NCI-H1930 (cell line): ENCODE data around the gene SHROOM2.
"Not testable (repeated sequence)": the region's sequence is repeated elsewhere in the genome, so short reads cannot be mapped to it uniquely, and the experiment has no call there.

ENCODE experiments used
- DNase-seq, 2 experiments: peaks; one replicate each; lab custom pipeline; 2025; lab: John Stamatoyannopoulos, UW

The SHROOM2 gene, protein sequence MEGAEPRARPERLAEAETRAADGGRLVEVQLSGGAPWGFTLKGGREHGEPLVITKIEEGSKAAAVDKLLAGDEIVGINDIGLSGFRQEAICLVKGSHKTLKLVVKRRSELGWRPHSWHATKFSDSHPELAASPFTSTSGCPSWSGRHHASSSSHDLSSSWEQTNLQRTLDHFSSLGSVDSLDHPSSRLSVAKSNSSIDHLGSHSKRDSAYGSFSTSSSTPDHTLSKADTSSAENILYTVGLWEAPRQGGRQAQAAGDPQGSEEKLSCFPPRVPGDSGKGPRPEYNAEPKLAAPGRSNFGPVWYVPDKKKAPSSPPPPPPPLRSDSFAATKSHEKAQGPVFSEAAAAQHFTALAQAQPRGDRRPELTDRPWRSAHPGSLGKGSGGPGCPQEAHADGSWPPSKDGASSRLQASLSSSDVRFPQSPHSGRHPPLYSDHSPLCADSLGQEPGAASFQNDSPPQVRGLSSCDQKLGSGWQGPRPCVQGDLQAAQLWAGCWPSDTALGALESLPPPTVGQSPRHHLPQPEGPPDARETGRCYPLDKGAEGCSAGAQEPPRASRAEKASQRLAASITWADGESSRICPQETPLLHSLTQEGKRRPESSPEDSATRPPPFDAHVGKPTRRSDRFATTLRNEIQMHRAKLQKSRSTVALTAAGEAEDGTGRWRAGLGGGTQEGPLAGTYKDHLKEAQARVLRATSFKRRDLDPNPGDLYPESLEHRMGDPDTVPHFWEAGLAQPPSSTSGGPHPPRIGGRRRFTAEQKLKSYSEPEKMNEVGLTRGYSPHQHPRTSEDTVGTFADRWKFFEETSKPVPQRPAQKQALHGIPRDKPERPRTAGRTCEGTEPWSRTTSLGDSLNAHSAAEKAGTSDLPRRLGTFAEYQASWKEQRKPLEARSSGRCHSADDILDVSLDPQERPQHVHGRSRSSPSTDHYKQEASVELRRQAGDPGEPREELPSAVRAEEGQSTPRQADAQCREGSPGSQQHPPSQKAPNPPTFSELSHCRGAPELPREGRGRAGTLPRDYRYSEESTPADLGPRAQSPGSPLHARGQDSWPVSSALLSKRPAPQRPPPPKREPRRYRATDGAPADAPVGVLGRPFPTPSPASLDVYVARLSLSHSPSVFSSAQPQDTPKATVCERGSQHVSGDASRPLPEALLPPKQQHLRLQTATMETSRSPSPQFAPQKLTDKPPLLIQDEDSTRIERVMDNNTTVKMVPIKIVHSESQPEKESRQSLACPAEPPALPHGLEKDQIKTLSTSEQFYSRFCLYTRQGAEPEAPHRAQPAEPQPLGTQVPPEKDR (N-terminal part only)

DNA sequence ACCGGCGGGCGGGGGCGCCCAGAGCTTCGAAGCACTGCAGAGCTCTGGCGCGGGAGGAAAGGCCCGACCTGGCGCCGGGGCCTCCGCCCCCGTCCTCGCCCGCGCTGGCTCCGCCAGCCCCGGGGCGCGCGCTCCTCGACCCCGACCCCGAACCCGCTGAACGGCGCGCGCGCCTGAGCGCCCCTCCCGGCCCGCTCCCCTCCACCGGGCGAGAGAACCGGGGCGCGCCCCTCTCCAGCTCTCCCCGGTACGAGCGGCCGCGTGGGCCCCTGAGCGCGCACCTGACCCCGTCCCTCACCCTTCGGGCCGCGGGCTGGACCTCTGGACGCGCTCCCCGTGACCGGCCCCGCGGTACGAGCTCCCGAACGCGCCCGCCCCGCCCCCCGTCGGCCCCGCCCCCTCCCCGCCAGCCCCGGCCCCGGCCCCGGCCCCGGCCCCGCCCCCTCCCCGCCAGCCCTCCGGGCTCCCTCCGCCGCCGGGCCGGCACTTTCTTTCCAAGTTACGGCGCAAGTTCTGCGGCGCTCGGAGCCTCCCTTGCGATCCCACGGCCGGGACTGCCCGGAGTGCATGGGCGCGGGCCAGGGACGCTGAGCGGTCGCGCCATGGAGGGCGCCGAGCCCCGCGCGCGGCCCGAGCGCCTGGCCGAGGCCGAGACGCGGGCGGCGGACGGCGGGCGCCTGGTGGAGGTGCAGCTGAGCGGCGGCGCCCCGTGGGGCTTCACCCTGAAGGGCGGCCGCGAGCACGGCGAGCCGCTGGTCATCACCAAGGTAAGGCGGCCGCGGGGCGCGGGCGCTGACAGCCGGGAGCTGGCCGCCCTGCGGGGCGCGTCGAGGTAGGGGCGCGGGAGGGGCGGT, at the start of gene SHROOM2:
TSS of gene SHROOM2 (plus strand) at position 486 of the 854 bp plus-strand sequence. CDS start at position 603, 117 bp downstream.
- DNase-seq = no peak

DNA sequence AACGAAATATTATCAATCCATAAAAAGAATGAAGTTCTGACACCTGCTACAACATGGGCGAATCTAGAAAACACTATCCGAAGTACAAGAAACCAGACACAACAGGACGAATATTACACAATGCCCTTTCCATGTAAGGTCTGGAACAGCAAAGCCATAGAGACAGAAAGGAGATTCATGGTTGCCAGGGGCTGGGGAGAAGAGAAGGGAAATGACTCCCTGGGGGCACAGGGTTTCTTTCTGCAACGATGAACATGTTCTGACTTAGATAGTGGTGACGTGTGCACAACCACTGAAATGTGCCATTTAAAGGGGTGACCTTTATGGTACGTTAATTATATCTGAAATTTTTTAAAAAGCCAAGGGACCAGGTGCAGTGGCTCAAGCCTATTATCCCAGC, 48.9 kb upstream of the SHROOM2 start:
- DNase-seq = no peak

DNA sequence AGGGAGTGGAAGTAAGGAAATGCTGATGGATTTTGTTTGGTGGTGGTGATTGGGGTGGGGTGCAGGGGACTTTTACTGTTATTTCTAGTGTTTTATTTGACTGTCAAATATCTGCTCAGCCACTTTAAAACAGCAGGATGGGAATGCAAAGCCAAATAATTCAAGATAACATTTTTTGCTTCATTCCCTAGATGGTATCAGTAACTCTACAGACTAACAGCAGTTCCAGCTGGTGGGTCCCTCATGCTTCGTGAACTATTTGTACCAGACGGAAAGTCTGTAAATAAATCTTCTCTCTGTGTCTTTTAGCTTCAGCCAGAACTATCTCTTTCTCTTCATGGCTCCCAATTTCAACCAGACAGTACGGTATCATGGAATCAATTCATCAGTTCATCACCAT, 48.1 kb upstream of the SHROOM2 start:
- DNase-seq = no peak

DNA sequence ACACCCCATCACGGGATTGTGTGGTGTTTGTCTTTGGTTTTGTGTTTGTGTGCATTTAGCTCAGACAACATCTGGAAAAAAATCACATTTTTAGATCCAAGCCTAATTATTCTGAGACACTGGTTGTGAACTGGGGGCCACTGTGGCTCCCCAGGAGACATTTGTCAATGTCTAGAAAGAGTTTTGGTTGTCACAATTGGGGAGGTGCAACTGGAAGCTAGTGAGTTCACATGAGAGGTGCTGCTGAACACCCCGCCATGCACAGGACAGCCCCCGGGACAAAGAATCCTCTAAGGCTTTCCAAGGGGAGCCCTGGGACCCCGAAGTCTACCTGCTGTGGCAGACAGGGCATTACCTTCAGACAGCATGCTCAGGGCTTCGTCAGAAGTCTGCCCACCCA, 47.1 kb upstream of the SHROOM2 start:
- DNase-seq = no peak

DNA sequence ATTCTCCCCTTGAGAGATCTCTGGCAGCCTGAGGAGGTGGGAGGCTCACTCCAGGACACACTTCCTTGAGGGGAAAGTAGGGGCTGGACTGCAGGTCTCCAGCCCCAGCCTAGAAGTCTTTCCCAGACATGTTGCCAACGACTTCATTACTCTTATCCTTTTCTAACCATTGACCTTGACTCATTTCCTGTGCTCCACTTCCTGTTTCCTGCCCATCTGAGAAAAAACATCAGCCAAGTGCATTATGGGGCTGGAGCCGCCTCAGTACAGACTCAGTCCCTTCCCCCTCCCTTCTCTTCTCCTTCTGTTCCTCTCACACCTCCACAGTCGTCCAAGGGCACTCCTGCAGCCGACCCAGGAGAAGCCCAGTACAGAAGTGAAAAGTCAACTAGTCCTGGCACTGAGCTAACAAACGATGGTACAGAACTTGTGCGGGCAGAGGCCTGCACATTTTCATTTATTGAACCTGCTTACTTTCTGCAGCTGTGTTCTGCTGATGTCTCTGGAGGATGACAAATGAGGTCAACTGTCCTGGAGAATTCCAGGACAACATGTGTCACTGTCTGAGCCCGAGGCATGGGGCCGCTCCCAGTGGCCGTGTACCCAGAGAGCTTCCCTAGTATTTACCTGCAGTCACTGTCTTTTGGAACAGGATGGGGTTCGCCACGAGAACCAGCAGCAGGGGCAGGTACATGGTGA, 40.7 kb upstream of the SHROOM2 start:
- no peak for DNase-seq

DNA sequence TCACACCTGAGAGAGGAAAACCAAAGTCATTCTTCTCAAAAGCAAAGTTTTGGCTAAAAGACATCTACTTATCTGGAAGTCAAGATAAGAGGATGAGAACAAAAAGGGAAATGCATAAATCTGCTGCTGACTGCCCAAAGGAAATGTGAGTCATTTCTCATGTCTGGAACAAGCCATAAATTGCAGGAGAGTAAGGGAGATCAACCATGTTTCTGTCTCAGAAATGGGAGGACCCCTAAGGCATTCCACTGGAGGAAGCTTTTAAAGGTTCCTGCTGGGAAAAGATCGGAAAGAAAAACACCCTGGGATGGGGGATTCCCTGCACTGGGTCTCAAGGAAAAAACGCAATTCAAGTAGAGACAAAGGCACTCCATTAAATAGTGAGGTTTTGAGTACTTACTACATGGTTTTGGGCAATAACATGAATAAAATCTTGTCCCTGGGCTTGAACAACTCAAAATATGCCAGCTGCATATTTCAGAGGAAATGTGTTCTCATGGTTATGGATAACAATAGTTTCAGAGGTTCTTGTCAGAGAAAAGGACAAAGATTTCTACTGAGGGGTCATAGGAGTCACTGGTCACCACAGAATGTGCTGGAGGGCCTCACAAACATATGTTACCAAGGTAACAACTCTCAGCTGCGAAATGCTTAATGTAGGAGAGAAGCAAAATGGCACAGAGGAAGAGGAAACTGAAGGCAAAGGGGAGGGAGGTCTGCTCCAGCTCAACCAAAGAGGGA, 39.9 kb upstream of the SHROOM2 start:
- DNase-seq = no peak

DNA sequence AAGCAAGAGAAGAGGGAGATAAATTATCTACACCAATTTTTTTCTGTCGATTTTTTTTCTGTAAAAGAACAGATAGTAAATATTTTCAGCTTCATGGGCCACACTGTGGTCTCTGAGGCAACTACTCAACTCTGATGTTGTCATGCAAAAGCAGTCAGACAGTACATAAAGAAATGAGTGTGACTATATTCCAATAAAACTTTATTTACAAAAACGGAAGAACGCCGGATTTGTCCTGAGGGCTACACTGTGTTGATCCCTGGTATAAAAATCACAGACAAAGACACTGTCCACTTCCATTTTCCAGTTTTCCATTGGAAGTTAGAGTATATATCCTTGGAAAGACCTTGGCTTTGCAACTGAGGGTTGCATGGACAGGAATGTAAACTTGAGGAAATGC, 38.6 kb upstream of the SHROOM2 start:
- no peak for DNase-seq

DNA sequence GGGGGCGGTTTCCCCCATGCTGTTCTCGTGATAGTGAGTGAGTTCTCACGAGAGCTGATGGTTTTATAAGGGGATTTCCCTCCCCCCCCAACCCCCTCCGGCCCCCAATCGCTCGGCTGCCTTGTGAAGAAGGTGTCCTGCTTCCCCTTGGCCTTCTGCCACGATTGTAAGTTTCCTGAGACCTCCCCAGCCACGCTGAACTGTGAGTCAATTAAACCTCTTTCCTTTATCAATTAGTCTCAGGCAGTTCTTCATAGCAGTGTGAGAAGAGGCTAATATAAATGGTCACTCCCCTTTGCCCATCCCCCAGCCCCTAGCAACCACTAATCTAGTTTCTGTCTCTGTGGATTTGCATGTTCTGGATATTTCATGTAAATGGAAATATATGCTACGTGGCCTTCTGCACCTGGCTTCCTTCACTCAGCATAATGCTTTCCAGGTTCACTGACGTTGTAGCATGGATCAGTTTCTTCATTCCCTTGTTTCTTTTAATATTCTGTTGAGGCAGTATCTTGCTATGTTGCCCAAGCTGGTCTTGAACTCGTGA, 37.0 kb upstream of the SHROOM2 start:
- no peak for DNase-seq

DNA sequence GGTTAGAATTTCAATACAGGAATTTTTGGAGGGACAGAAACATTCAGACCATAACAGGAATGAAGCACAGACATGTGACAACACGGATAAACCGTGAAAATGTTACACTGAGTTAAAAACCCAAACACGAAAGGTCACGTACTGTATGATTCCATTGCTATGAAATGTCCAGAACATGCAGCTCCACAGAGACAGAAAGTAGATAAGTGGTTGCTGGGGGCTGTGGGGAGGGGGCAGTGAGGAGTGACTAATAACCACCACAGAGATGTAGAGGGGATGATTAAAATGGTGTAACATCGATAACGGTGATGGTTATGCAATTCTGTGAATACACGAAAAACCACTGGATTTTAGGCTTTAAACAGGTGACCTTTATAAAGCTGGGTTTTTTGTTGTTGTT, 28.9 kb upstream of the SHROOM2 start:
- no peak for DNase-seq

DNA sequence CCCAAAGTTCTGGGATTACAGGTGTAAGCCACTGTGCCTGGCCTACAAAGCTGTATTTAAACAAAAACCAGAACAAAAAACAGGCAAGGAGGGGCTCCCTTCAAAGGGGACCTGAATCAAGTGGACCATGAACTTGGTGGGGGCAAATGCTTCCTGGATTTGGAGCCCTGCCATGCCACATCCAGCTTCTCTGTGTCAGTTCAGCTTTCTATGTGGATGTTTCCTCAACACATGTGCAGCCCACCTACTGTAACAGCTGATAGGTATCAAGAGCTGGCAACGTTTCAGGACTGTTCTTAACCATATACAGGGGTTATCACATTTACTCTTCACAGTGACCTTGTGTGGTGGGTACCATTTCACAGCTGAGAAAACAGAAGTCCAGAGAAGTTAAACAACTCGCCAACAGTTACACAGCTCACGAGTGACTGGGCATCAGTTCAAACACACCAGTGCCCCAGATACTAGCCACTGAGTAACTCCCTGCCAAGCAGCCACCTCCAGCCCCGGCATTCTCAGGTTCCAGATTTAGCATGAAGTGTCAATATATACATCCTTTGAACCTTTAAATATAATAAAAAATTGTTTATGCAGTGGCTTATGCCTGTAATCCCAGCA, 28.1 kb upstream of the SHROOM2 start:
- no peak for DNase-seq

DNA sequence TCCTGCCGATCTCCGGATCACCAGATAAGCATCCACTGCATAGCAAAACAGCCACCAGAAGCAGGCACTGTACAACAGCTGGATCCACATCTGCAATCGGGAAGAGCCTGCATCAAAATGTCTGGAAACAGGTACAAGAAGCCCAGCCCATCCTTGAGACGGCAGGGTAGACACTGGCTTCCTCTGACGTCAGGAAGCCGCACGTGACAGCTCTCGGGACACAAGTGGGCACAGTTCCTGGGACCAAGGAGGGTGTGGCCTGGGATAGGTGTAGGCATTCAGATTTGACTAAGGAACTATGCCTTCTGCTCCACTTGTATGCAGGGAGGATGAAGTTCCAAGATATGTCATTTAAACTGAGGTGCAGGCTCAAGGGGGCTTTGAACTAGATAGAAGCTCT, 26.9 kb upstream of the SHROOM2 start:
- DNase-seq = no peak

DNA sequence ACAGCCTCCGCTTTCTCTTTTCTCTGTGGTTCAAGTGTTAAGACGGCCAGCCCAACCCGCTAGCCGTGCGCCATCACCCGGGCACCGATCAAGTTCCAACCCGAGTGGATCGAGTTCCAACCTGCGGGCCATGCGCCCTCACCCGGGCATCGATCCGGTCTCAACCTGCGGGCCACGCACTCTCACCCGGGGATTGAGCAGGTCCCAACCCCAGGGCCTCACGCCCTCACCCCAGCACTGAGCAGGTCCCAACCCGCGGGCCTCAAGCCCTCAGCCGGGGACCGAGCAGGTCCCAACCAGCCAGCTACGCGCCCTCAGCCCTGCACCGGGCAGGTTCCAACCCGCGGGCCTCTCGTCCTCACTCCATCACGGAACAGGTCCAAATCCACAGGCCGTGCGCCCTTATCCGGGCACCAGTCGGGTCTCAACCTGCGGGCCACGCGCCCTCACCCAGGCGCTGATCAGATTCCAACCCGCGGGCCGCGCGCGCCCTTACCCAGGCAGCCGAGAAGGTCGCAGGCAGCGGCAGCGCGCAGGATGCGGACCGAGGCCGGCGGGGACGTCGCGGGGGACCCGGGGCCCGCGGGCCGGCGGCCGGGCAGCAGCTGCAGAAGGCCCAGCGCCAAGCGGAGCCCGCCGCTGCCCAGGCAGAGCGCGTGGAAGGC, 21.0 kb upstream of the SHROOM2 start:
- DNase-seq = no peak

DNA sequence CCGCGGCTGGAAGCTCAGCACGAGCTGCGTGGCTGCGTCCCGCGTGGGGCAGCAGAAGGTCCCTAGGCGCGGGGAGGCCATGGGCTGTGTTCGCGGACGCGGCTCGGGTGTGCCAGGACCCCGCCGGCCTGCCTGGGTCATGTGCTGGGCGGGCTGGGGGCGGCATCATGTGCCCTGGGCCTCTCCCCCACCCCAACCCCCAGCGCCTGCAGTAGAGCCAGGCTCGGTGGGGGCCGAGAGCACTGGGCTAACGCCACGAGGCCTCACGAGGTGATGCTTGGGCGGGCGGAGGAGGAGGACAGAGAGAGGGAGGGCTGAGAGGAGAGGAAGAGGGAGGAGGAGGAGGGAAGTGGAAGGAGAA, 20.5 kb upstream of the SHROOM2 start, which contains the start of gene GPR143:
TSS of gene GPR143 (minus strand) at position 111 of the 361 bp plus-strand sequence. CDS start at position 81, 30 bp downstream.
- DNase-seq = no peak

DNA sequence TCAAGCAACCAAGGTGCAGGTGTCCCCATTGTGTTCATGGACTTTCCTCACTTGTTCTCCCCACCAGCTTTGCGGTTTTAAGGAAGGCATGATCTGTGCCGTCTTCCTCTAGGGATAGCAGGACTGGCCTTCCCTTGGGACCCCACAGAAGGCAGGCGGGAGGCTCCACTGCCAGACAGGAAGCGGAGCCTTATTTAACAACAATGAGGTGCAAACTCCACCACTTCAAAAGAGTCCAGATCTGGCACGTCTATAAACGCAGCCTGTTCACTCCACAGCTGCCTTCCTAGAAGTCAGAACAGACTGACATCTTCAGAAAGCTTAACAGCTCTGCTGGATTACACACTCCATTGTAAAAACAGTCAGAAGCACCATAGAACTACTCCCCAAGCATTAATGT, 18.9 kb upstream of the SHROOM2 start:
- DNase-seq = no peak

DNA sequence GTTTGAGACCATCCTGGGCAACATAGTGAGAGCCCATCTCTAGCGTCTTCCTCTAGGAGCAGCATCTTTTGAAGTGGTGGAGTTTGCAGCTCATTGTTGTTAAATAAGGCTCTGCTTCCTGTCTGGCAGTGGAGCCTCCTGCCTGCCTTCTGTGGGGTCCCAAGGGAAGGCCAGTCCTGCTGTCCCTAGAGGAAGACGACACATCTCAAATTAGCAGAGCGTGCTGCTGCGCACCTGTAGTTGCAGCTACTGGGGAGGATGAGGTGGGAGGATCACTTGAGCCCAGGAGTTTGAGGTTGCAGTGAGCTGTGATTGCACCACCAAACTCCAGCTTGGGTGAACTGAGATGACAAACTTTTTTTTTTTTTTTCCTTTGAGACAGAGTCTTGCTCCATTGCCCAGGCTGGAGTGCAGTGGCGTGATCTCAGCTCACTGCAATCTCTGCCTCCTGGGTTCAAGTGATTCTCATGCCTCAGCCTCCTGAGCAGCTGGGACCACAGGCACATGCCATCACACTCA, 17.8 kb upstream of the SHROOM2 start:
- DNase-seq = not testable (repeated sequence)

DNA sequence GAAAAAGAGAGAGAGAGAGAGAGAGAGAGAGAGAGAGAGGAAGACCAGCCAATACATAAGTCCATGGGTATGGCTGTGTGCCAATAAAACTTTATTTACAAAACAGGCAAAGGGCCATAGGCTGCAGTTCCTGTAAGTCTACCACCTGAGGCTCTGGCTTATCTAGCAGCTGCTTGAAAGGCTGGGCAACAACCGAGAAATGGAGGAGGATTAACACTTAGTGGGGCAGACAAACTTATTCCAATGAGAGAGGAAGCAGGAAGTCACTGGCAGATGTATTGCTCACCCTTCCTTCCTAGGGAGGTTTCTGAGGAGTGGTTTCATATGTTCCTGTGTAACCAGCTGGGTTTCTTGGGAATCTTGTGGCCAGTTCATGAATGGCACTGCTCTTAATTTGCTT, 15.9 kb upstream of the SHROOM2 start:
- DNase-seq = no peak

DNA sequence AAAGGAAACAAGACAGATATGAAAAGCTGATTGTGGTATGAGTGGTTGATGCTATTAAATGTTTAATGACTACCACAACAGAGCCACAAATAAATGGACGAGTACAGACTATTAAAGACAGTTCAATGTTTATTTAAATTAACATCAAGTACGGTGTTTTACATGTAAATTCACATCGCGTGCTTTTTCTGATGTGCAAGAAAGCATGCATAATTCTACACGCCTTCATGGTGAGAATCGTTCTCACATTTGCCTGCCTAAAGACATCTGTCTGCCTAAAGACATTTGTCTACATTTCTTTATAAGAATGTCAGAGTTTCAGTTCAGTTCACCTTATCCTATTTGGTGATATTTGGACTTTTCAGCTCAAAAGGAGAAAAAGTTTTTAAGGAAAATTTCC, 13.3 kb upstream of the SHROOM2 start:
- DNase-seq = no peak

DNA sequence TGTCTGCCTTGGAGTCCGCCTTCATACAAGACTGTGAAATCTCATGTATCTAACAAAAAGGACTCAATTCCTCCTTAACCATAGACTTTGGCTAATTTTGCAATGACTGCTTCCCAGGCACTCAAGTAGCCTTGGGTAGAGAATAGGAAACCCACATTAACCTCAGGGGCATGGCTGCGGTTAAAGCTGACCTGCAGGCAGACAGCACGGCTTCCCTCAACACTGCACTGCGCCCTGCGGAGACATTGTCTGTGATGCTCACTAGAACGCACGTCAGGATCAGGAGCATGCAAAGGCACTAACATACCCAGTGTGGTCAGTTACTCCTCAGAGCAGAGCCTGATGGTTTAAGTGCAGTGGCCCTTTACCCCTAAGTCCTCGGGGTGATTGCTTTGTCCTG, 10.3 kb upstream of the SHROOM2 start:
- no peak for DNase-seq
